Osteocyte (in vitro differentiated cells): ENCODE data around the gene B3GALT4. TPM values are rescaled to one million over a fixed set of nuclear protein-coding genes. Genes with fewer than 3 reads are reported as not detected.

ENCODE experiments used
- DNase-seq: peaks from one replicate; pipeline ENCODE4 v3.0.0; 2021; ENCODE audit warnings: mixed read lengths; ENCODE audit not compliant: unreplicated experiment; ENCODE audit errors: extremely low spot score
- H3K27ac Mint-ChIP-seq: one replicate; pipeline ENCODE4 v1.8.0; 2021; ENCODE audit warnings: mild to moderate bottlenecking, mixed read lengths; ENCODE audit not compliant: unreplicated experiment
- H3K27me3 Mint-ChIP-seq: one replicate; pipeline ENCODE4 v1.8.0; 2021; ENCODE audit warnings: mixed read lengths; ENCODE audit not compliant: unreplicated experiment
- H3K36me3 Mint-ChIP-seq: one replicate; pipeline ENCODE4 v1.8.0; 2021; ENCODE audit warnings: mixed read lengths; ENCODE audit not compliant: unreplicated experiment
- H3K4me1 Mint-ChIP-seq: one replicate; pipeline ENCODE4 v1.8.0; 2021; ENCODE audit warnings: mixed read lengths; ENCODE audit not compliant: unreplicated experiment
- H3K4me3 Mint-ChIP-seq: one replicate; pipeline ENCODE4 v1.8.0; 2021; ENCODE audit warnings: mild to moderate bottlenecking, moderate library complexity, mixed read lengths; ENCODE audit not compliant: unreplicated experiment
- H3K9me3 Mint-ChIP-seq: one replicate; pipeline ENCODE4 v1.8.0; 2021; ENCODE audit warnings: mixed read lengths; ENCODE audit not compliant: unreplicated experiment
- CTCF ChIP-seq: fragments of 200-600 bp; sonication (generic); IDR thresholded peaks from 2 replicates; pipeline ENCODE4 v1.5.0; 2021; ENCODE audit warnings: antibody characterized with exemption, mild to moderate bottlenecking, moderate library complexity
- total RNA-seq: library from RNA; stranded (reverse); gene quantifications from 2 replicates; pipeline ENCODE4 v1.2.1, GENCODE V29; 2021

The B3GALT4 gene
- total RNA-seq, 1 donor from 2014 or later, result 6.3 TPM

- TF ChIP-seq CTCF, result no peak
- H3K27ac Mint-ChIP-seq, result no peak overlapping the region
- H3K27me3 Mint-ChIP-seq, result no peaks in the 10 kb centered on the region
Observed at GRCh38 chr6:33305052-33305451, 28.1 kb downstream of the B3GALT4 start.

GRCh38 chr6:33306356-33306755 is 29.4 kb downstream of the B3GALT4 start:
- no peak for DNase-seq
- H3K4me3 Mint-ChIP-seq, result no peak overlapping the region
- no peaks in the 10 kb centered on the region for H3K9me3 Mint-ChIP-seq
- H3K36me3 Mint-ChIP-seq, result peaks cover 18% of the 10 kb centered on the region
- TF ChIP-seq CTCF, result no peak
- peaks cover 14% of the 10 kb centered on the region for H3K4me1 Mint-ChIP-seq
- no peaks in the 10 kb centered on the region for H3K27me3 Mint-ChIP-seq
- H3K27ac Mint-ChIP-seq, result no peak overlapping the region

More at GRCh38 chr6:33305052-33305451, 28.1 kb downstream of the B3GALT4 start:
- Mint-ChIP-seq H3K4me1 (peaks cover 23% of the 10 kb centered on the region), H3K4me3 (no peak overlapping the region), H3K9me3 (no peaks in the 10 kb centered on the region), H3K36me3 (peaks cover 18% of the 10 kb centered on the region)
- no peak for DNase-seq

GRCh38 chr6:33312361-33313104 is 35.6 kb downstream of the B3GALT4 start:
- TF ChIP-seq CTCF, result no peak
- H3K4me3 Mint-ChIP-seq, result peak overlapping the region; percentile 96
- H3K9me3 Mint-ChIP-seq, result no peaks in the 10 kb centered on the region
- no peaks in the 10 kb centered on the region for H3K27me3 Mint-ChIP-seq
- DNase-seq, result no peak
- peaks cover 10% of the 10 kb centered on the region for H3K36me3 Mint-ChIP-seq
- H3K4me1 Mint-ChIP-seq, result peaks cover 48% of the 10 kb centered on the region
- peak overlapping the region; percentile 99 for H3K27ac Mint-ChIP-seq

GRCh38 chr6:33313105-33313708 is 36.3 kb downstream of the B3GALT4 start:
- no peak for TF ChIP-seq CTCF
- H3K36me3 Mint-ChIP-seq, result peaks cover 10% of the 10 kb centered on the region
- no peaks in the 10 kb centered on the region for H3K9me3 Mint-ChIP-seq
- peaks cover 50% of the 10 kb centered on the region for H3K4me1 Mint-ChIP-seq
- peak overlapping the region; percentile 99 for H3K27ac Mint-ChIP-seq
- H3K27me3 Mint-ChIP-seq, result no peaks in the 10 kb centered on the region
- H3K4me3 Mint-ChIP-seq, result peak overlapping the region; percentile 96
- no peak for DNase-seq
